GM10248 (cell line): Measurements from ENCODE around the gene HADH.

Experiments
- CTCF ChIA-PET: fragments of 300-600 bp; sonication (Branson Sonifier 250); formaldehyde crosslinking; extraction: SDS; loops from one replicate; lab custom pipeline; 2021; ENCODE audit warnings: antibody characterized with exemption; lab: Yijun Ruan, JAX
- POLR2A ChIA-PET: fragments of 350-650 bp; sonication (Branson Sonifier 250); formaldehyde crosslinking; extraction: SDS; loops from one replicate; lab custom pipeline; 2020; ENCODE audit warnings: antibody characterized with exemption; lab: Yijun Ruan, JAX
- DNase-seq: peaks from one replicate; pipeline ENCODE4 v3.0.0; 2012; ENCODE audit errors: extremely low spot score
- TF ChIP-seq, protein P1 (sequence below): IDR thresholded peaks from 2 replicates; pipeline ENCODE4 v1.5.1; 2012; ENCODE audit warnings: mild to moderate bottlenecking, low read depth; ENCODE audit errors: extremely low read depth, missing control alignments, control extremely low read depth

The HADH gene

DNA sequence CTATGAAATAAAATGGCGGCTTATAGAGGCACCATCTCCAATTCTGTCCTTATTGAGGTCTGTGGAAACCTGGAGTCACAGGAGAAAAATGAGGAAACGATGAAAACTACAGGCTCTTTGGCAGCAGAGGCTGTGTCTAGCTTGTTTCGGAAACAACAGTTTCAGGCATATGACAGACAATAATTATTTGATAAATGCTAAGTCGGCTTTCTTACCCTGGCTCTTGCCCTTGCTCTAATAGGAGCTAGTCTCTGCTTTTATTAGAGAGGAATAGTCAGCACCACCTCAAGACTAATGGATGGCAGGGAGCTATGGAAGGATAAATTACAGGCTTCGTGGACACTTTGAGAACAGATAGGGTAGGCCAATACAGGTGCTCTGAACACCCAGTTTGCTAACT lies 24.3 kb downstream of the HADH start:
- TF ChIP-seq, protein P1, sequence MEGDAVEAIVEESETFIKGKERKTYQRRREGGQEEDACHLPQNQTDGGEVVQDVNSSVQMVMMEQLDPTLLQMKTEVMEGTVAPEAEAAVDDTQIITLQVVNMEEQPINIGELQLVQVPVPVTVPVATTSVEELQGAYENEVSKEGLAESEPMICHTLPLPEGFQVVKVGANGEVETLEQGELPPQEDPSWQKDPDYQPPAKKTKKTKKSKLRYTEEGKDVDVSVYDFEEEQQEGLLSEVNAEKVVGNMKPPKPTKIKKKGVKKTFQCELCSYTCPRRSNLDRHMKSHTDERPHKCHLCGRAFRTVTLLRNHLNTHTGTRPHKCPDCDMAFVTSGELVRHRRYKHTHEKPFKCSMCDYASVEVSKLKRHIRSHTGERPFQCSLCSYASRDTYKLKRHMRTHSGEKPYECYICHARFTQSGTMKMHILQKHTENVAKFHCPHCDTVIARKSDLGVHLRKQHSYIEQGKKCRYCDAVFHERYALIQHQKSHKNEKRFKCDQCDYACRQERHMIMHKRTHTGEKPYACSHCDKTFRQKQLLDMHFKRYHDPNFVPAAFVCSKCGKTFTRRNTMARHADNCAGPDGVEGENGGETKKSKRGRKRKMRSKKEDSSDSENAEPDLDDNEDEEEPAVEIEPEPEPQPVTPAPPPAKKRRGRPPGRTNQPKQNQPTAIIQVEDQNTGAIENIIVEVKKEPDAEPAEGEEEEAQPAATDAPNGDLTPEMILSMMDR: no peak
- CTCF ChIA-PET: interaction anchor here (0.9 to 10.6 kb wide), 5 partner anchors 10 to 560 kb away, joined by 3 to 188 read pairs (median 5); no protein-coding TSS in a partner anchor

DNA sequence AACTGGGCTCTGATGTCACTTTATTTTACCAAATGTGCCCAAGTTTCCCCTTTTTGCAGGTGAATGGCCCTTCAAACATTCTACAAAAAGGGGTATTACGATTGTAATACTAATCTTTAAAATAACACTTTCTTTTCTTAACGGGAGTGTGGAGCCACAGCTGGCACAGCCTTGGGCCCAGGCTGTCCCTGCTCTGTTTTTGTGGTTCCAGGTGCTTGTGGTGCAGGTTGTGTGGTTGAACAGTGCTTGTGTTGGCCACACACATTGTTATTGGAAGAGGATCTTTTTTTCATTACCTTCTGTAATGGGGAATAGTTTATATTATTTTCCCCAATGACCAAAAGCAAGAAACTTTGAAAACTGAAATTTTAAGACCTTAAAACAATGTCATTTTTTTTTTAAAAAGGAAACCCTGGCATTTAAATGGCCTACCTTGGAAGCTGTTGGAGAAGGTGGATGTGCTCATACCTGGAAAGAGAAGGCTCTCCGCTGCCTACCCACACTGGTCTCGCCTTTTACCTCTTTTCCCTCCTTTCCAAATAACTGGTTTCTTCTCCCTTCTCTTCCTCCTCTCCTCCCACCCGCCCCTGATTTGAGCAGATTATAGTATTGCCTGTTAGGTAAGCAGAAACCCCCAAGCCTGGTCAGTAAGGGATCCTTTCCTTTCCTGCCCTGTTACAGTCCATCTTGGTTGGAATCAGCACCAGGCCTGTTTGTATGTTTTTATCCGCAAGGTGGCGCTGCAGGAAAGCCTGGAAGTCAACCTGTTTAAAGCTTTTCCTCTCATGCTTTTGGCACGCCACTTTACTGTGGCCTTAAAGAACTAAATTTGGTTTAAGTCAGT lies 28.6 kb downstream of the HADH start:
- TF ChIP-seq, protein P1: peak; percentile 88
- DNase-seq: peak; percentile 74
- CTCF ChIA-PET: interaction anchor here (0.6 to 10.6 kb wide), 45 partner anchors 8 to 1387 kb away, joined by 3 to 188 read pairs (median 3); partner anchors contain the start of gene HADH
- POLR2A ChIA-PET: no interaction called here

More for the DNA sequence above, 24.3 kb downstream of the HADH start:
- POLR2A ChIA-PET: no interaction called here
- DNase-seq: no peak

DNA sequence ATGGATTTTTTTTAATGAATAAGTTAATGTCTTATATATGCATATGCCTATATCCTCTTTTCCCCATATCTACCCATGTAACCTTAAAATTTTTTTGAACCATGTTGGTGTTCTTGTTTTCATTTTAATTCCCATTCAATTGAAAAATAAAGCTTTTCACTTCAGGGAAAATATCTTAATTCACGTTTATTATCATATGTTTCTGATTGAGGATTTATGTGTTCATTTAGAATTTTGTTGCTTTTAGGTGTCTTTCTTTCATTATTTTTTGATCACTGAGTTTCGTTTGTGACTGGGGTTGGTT lies 29.1 kb downstream of the HADH start:
- DNase-seq: no peak
- TF ChIP-seq, protein P1: no peak
- CTCF ChIA-PET: interaction anchor here (0.6 to 10.6 kb wide), 46 partner anchors 9 to 1387 kb away, joined by 3 to 188 read pairs (median 3); partner anchors contain the start of gene HADH
- POLR2A ChIA-PET: no interaction called here

DNA sequence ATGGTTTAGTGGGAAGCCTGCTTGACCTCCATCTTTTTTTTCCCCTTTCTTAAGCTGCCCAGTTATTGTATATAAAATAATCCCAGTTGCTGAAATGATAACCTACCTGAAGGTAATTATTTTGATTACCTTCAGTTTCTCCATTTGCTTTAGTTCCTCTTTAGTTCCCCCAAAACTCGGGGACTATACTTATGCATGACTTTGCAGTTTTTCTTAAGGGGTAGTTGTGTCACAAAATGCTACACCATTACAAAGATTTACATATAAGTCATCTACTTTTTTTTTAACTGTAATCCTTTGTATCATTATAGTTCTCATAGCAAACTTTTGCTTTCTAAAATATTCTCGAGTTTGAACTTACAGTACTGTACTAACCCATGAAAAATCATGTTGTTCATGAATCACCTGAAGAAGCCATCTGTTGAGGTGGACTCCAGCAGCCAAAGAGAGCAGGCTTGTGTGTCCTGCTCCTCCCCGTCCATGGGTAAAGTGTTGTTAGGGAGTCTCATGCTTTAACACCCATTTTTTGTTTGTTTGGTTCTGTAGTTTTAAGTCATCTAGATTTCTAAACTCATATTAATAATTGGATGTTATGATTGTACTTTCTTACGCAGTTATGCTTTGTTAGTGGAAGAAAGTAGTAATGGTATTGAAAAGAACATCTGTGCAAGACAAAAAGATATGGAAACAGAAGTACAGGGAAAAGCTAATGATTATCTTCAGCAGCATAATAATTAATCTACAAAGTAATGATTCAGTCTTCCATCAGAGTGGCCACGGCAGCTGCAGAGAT lies 34.6 kb downstream of the HADH start:
- no peak for DNase-seq
- POLR2A ChIA-PET: no interaction called here
- TF ChIP-seq, protein P1: no peak
- CTCF ChIA-PET: interaction anchor here (0.7 to 16.4 kb wide), 5 partner anchors 7 to 549 kb away, joined by 3 to 157 read pairs (median 4); no protein-coding TSS in a partner anchor

DNA sequence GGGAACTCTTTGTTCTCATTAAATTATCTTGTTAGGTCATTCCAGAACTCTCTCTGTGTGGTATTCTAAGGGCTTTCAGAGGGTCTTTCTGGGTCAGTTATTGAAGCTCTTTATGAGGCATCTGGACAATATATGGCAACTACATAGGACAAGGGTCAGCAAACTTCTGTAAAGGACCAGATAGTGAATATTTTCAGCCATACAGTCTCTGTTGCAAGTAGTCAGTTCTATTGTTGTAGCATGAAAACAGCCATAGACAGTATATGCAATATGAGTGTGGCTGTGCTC lies 35.1 kb downstream of the HADH start:
- ChIA-PET POLR2A (no interaction called here), CTCF (interaction anchor here (9.0 to 16.4 kb wide), 2 partner anchors 8 to 548 kb away, joined by 113 to 157 read pairs; no protein-coding TSS in a partner anchor)
- no peak for DNase-seq
- TF ChIP-seq, protein P1: no peak

DNA sequence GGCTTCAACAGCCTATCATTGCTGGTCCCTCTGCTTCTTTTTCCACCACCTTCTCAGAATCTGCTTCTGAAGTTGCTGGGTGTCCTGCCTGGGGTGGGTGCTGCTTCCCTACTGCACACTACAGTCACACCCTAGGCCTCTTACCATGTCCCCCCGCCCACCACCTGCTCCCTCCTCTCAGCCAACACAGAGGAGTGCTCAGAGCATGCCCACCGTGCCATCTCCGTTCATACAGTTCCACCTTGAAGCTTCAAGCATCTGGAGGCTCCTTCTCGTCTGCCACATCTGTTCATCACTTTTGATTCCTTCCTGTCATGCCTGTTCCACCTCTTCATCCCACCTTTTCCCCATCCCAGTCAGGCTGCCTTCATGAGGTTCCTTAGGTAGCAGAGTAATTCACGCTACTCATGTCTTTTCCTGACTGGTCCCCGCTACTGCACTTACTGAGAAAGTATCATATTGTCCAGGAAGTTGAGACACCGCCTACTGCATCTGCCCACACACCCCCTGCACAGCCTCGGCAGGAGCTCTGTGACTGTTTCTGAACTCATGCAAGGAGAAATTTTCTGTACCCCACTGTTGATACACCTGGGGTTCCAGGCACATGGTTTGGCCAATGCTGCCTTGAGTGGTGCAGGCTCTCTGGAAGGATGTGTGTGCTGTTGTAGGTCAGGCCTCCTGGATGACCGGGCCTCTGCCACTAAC lies 39.5 kb downstream of the HADH start:
- CTCF ChIA-PET: interaction anchor here (1.1 to 16.4 kb wide), 18 partner anchors 9 to 544 kb away, joined by 3 to 157 read pairs (median 6); partner anchors contain the start of gene HADH
- TF ChIP-seq, protein P1: no peak
- no peak for DNase-seq
- POLR2A ChIA-PET: no interaction called here
